Astrocyte of the spinal cord (primary cell): ENCODE measurements around the gene PLXNA3.

Experiments
- DNase-seq: peaks from one replicate; pipeline ENCODE4 v3.0.0; 2011; ENCODE audit warnings: low read depth, low spot score
- H3K4me3 ChIP-seq: 2 replicates; pipeline ENCODE4 v1.5.1; 2011; ENCODE audit warnings: low read depth, mild to moderate bottlenecking, low read length, moderate library complexity
- in situ Hi-C: cut with HindIII; loops from 2 replicates; pipeline ENCODE4 v1.10.0; 2017; ENCODE audit warnings: low sequenced_read_pairs
- TF ChIP-seq, protein P1 (sequence below): IDR thresholded peaks from 2 replicates; pipeline ENCODE4 v1.5.1; 2012; ENCODE audit warnings: low read depth, mild to moderate bottlenecking, low read length, inconsistent platforms

Gene PLXNA3

GRCh38 chrX:154483325-154483724 lies 25.2 kb downstream of the PLXNA3 start:
- no peak overlapping the region for H3K4me3 ChIP-seq
- no peak for DNase-seq
- in situ Hi-C loops = no loop called here
- TF ChIP-seq, protein P1, sequence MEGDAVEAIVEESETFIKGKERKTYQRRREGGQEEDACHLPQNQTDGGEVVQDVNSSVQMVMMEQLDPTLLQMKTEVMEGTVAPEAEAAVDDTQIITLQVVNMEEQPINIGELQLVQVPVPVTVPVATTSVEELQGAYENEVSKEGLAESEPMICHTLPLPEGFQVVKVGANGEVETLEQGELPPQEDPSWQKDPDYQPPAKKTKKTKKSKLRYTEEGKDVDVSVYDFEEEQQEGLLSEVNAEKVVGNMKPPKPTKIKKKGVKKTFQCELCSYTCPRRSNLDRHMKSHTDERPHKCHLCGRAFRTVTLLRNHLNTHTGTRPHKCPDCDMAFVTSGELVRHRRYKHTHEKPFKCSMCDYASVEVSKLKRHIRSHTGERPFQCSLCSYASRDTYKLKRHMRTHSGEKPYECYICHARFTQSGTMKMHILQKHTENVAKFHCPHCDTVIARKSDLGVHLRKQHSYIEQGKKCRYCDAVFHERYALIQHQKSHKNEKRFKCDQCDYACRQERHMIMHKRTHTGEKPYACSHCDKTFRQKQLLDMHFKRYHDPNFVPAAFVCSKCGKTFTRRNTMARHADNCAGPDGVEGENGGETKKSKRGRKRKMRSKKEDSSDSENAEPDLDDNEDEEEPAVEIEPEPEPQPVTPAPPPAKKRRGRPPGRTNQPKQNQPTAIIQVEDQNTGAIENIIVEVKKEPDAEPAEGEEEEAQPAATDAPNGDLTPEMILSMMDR = no peak

GRCh38 chrX:154484255-154485149 lies 26.4 kb downstream of the PLXNA3 start:
- TF ChIP-seq, protein P1 = no peak
- no peak for DNase-seq
- H3K4me3 ChIP-seq = no peak overlapping the region
- in situ Hi-C loops = no loop called here

DNA sequence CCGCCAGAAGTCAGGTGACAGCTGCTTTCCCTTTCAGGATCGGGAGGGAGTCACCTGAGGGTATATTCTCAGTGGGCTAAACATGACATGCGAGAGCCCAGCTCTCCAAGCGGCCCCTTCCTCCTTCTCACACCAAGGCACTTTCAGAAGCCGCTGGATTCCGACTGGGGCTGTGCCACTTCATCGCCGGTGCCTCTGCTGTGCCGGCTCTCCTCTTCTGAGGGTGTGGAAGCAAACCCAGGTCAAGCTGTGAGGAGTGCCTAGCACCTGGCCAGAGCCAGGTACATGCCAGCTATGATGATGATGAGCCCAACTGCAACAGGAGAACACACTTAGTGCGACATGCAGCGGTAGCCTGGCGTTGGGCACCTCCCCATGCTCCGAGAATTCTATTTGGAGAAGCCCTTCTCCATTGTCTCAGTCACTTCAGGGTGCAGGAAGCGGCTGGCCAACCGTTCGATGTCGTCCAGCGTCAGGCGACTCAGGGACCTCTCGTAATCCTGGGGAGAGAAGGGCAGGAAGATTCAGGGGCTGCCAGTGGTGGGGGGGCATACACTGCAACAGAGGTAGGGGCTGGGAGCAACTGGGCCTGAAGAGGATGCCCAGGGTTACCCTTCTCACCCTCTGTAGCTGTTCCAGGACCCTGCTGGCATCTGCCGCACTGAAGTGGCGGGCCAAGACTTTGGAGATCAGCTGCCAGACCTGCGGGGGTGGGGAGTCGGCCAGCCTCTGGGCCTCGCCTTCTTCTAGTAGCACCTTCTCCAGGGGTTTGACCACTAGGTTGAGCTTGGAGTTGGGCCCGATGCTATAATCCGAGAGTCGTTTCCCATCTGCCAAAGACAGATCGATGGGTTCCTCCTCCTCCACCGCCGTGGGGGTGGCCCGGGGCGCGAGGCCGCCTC lies 27.3 kb downstream of the PLXNA3 start:
- H3K4me3 ChIP-seq = peak overlapping the region; percentile 46
- in situ Hi-C loops = no loop called here
- TF ChIP-seq, protein P1 = no peak
- DNase-seq = no peak

DNA sequence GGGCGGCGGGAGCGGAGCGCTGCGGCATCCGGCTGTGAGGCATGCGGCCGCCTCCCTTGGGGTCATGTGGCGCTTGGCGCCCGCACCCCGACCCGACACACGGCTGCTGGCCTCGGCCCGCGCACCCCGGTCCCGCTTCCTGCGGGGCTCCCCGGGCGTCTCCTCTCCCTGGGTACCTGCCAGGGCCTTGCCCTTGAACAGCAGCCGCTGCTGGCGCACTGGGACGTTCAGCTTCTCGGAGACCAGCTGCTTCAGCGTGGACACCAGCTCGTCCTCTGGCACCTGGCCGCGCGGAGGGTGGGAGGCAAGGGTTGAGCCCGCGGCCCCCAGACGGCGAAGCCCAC lies 27.9 kb downstream of the PLXNA3 start:
- DNase-seq = no peak
- TF ChIP-seq, protein P1 = no peak
- in situ Hi-C loops = no loop called here
- peak overlapping the region; percentile 46 for H3K4me3 ChIP-seq

DNA sequence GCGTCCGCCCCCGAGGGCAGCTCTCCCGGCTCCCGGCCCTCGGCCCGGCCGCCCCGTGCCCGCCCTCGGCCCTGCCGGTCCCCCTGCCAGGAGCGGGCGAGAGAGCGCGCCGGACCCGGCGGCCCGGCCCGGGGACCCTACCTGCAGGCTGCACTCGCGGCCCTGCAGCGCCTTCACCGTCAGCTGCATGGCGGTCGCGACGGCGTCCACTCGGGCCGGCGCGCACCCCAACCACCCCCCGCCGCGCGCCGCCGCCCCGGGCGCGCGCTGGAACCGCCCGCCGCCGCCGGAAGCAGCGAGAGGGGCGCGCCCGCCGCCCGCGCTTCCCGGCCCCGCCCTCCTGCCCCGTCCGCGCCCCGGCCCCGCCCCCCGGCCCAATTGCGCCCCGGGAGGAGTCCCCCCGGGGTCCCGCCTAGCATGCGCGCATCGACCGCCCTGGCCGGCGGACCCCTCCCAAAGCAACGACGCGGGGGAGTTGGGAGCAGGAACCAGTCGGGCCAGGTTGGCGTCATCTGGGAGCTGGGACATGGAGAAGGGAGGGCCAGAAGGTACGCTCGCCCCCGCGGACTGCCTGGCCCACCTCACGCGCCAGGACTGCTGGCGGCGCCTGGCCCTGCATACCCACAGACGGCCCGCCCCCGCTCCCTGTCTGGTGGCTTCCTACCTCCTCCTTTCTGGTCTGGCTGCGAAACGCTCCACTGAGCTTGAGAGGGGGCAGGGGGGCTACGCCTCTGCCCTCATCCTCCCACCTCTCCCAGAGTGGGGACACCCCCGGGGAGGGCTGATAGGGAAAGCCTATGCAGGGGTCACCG lies 28.5 kb downstream of the PLXNA3 start, which contains the start of gene UBL4A:
Gene UBL4A (minus strand): TSS at position 220 of the 812 bp plus-strand sequence. CDS start 31 bp downstream, at position 189.
- TF ChIP-seq, protein P1 = no peak
- peak; percentile 24 for DNase-seq
- H3K4me3 ChIP-seq = peak within 1 kb of the TSS; percentile 46
- in situ Hi-C loops = no loop called here
